Measurements from ENCODE around the gene HJV. TPM values are rescaled to one million over a fixed set of nuclear protein-coding genes. Genes with fewer than 3 reads are reported as not detected.

The HJV gene
- total and polyA plus RNA-seq, 2 of the 13 experiments (the other 11 are each of a cell fraction or from before 2014, with no cell fraction given), result 0.18 TPM; not detected in 1

DNA sequence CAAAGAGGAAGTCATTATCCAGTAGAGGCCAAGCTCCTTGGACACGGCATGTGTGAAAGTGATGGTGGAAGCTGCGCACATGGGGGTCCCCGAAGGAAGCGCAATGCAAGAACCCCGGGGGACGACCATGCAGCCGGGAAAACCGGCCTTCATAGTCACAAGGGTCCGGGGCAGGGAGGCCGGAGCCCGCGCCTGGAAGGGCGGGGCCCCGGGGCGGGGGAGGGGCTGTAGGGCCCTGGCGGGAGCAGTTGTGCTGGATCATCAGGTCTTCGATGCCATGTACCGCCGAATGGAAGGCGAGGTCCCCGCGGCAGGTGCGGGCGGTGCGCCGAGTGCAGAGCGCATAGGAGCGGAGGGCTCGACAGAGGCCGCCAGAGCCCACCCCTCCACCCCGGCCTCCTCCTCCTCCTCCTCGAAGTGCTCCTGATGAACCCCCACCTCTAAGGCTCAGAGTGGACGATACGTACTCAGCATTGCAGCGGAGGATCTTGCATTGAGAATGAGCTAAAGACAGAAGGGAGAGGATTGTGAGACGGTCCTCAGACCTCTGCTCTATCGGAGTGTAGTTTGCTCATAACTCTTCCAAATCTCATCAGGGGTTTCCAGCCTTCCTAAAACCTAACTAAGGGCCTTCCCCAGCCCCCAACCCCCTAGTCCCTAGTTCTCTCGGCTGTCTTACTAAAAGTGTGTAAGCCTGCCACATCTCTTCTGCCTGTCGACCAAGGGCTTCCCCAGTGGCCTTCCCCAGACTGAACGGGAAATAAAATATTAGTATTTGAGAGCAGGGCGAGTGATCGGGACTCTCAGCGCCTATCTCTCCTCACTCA lies 2.1 kb downstream of the HJV start:
- H3K9me3 ChIP-seq (ENCODE audit: low read length), result no peaks in the 10 kb centered on the region
- H3K4me1 ChIP-seq (ENCODE audit: insufficient read depth, low read length), result peaks cover 27% of the 10 kb centered on the region
- no TSS peak for BruUV-seq (replicated peaks)
- 95% methylated on average over 43 of the region's 43 CpGs for WGBS (ENCODE audit: low lambda C conversion rate)
- H2AFZ ChIP-seq (ENCODE audit: low read length), result no peak overlapping the region
- H3K9ac ChIP-seq (ENCODE audit: insufficient read depth, low read depth, low read length), result no peak overlapping the region
- intact Hi-C loops (cut with micrococcal nuclease; ENCODE audit: unreplicated experiment) (no loop called here), in situ Hi-C loops (cut with HindIII; ENCODE audit: extremely low pct_ligation_motif_present, low pct_unique_long_range_greater_than_20kb) (loop anchor here (10.0 kb wide), 1 partner anchor 175 kb away; the partner anchor contains the start of gene NUDT17)
- CTCF ChIA-PET (ENCODE audit: low intra/inter-chr PET ratio, low total read pairs), result no interaction called here
- TF ChIP-seq ZNF629 (CRISPR knock-in tag; conservative IDR thresholded peaks at IDR 0.05) (no peak), CREM (IDR thresholded peaks at IDR 0.05) (no peak), CREM (CRISPR knock-in tag; IDR thresholded peaks at IDR 0.05) (no peak), ASH2L (IDR thresholded peaks at IDR 0.05; ENCODE audit: insufficient read length, low read depth, low read length) (no peak), ZNF501 (CRISPR knock-in tag; IDR thresholded peaks at IDR 0.05) (no peak), RNF2 (conservative IDR thresholded peaks at IDR 0.05; ENCODE audit: low read depth) (no peak), ZNF879 (CRISPR knock-in tag; IDR thresholded peaks at IDR 0.05) (no peak), HDAC2 (CRISPR knock-in tag; IDR thresholded peaks at IDR 0.05) (no peak), KLF15 (CRISPR knock-in tag; IDR thresholded peaks at IDR 0.05; ENCODE audit: borderline replicate concordance) (no peak), ZNF10 (CRISPR knock-in tag; IDR thresholded peaks at IDR 0.05; ENCODE audit: borderline replicate concordance, low read depth) (no peak)
- TF ChIP-seq, protein P1, sequence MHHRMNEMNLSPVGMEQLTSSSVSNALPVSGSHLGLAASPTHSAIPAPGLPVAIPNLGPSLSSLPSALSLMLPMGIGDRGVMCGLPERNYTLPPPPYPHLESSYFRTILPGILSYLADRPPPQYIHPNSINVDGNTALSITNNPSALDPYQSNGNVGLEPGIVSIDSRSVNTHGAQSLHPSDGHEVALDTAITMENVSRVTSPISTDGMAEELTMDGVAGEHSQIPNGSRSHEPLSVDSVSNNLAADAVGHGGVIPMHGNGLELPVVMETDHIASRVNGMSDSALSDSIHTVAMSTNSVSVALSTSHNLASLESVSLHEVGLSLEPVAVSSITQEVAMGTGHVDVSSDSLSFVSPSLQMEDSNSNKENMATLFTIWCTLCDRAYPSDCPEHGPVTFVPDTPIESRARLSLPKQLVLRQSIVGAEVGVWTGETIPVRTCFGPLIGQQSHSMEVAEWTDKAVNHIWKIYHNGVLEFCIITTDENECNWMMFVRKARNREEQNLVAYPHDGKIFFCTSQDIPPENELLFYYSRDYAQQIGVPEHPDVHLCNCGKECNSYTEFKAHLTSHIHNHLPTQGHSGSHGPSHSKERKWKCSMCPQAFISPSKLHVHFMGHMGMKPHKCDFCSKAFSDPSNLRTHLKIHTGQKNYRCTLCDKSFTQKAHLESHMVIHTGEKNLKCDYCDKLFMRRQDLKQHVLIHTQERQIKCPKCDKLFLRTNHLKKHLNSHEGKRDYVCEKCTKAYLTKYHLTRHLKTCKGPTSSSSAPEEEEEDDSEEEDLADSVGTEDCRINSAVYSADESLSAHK (CRISPR knock-in tag; IDR thresholded peaks at IDR 0.05; ENCODE audit: borderline replicate concordance), result no peak
- H3K79me2 ChIP-seq (ENCODE audit: insufficient read depth, low read length), result no peaks in the 10 kb centered on the region
- H3K27ac ChIP-seq (ENCODE audit: extremely low read length, insufficient read depth, low read length), result no peak overlapping the region
- no peaks in the 10 kb centered on the region for H3K27me3 ChIP-seq (ENCODE audit: control insufficient read depth in 1 of 2, insufficient read depth in 2 of 2, low read length in 2 of 2)
- no peaks in the 10 kb centered on the region for H3K36me3 ChIP-seq (replicated peaks in 1 of 2; ENCODE audit: control insufficient read depth in 1 of 2, insufficient read depth in 2 of 2, low read length in 2 of 2)
- no peak for ATAC-seq
- H3K4me2 ChIP-seq (ENCODE audit: low read depth, low read length), result no peak overlapping the region
- DNase-seq (ENCODE audit: low spot score), result no peak
- POLR2A ChIA-PET, result interaction anchor here (1.0 to 2.3 kb wide), 5 partner anchors 12 to 33 kb away, joined by 3 to 15 read pairs (median 5); no protein-coding TSS in a partner anchor
- H3K4me3 ChIP-seq (replicated peaks in 1 of 3; ENCODE audit: insufficient read depth in 1 of 3, low read depth in 2 of 3, low read length in 3 of 3), result no peak overlapping the region
- H4K20me1 ChIP-seq (ENCODE audit: insufficient read depth, low read length), result no peaks in the 10 kb centered on the region
- FAIRE-seq, result no peak
